Stimulated activated CD4-positive, alpha-beta T cell treated with anti-CD3 and anti-CD28 coated beads, TNF-alpha, amount 100 ng/mL, for 1 hour (primary cell): ENCODE measurements around the gene UTS2.

Experiments
- DNase-seq, 3 donors: peaks; one replicate each; pipeline ENCODE4 v3.0.0-alpha.2; 2020; ENCODE audit warnings: low read depth in 3 of 3, low spot score in 1 of 3

The UTS2 gene, protein sequence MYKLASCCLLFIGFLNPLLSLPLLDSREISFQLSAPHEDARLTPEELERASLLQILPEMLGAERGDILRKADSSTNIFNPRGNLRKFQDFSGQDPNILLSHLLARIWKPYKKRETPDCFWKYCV

DNA sequence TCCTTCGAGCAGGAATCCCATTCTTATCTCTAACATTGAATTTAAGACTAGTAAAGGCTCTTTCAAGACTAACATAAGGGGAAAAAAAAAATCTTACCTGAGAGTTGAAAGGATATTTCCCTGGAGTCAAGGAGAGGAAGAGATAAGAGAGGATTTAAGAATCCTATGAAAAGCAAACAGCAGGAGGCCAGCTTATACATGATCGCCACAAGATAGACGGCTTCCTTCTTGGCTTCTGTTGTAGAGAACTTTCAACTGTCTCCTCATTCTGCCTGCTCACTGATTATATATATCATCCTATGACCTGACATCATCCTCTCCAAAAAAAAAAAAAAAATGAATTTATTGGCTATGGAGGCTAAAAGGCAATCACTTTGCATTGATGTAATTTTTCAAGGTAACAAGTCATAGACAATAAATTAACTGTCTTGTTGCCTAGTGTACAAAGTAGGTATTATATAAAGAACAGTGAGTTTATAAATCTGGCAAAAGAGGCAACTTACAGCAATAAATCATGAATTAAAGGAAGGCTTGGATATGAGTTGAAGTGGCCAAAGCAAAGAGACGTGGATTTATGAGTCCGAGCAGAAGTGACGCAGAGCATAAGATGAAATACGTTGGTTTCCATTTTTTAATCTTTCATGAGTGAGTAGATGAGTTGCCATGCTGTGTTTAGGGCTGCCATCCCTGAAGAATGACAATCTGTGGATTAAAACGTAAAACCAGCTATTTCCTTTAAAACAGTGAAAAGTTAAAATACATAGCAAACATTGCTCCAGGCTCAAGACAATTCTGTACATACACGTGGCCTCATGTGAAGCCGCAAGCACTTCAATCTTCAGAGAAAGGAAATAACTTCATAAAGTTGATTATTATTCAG lies at the start of gene UTS2:
UTS2 (minus strand) TSS at position 262 of the 880 bp plus-strand sequence; CDS start at position 200, 62 bp downstream.
- DNase-seq = no peak

DNA sequence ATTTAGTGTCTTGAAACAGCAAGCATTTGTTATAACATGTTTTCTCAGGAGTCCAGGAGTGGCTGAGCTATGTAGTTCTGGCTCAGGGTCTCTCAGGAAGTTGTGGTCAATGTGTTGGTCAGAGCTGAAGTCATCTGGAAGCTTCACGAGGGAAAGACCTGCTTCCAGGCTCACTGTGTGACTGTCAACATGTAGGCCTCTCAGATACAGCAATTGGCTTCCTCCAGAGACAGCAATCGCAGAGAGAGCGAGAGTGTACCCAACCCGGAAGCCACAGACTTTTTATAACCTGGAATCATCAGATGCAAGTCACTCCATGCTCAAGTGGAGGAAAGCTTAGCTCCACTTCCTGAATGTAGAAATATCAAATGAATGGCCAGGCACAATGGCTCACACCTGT lies 46.9 kb upstream of the UTS2 start:
- DNase-seq = no peak

DNA sequence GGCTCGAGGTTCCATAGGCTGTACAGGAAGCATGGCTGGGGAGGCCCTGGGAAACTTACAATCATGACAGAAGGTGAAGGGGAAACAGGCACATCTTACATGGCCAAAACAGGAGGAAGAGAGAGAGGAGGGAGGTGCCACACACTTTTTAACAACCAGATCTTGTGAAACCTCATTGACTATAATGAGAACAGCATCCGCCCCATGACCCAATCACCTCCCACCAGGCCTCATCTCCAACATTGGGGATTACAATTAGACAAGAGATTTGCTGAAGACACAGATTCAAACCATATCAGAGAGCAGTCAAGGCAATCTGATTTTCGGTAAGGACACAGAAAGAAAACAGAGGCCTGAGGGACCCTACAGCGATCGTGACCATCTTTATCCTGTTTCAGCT lies 46.1 kb upstream of the UTS2 start:
- no peak for DNase-seq

DNA sequence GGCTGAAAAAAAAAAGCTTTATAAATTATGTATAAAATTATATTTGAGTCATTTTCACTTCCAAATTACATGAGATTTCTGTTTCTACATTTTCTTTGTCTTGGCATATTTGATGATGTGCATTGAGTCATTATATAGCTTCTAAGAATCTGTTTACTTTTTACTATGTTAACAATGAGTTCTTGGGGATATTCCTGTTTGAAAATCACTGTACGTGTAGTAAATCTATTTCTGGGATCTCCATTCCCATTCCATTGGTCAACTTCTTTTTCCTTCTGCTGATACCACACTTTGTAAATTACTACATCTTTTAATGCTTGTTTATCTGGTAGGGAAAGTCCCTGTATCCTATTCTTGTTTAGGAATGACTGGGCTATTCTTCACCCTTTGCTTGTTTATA lies 44.1 kb upstream of the UTS2 start:
- DNase-seq = no peak

DNA sequence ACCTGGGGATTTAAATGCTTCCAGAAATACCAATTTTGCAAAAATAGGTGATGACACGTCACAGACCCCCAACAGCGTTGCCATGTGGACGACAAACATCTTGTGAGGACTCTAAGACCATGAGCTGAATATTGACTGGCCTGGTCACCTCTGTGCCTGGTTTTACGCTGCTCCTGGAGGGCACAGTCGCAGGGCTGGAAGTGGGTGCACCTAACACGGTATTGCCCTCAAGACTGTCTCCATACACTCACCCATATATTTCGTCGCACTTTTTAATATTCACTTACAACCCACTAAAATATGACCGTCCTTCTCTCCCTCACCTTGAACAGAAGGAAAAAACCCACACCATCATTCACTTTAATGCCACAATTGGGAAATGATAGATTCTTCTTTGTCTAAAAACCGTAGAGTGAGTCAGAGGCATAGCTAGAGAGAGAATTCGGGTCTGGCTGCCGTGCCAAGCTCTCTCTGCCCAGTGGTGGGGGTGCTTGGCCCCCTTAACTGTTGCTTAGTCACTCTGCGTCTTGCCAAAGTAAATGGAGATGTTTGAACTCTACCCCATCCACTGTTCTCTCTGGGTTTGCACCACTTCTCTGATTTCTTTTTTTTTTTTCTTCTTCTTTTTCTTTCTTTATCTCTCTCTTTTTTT lies 40.8 kb upstream of the UTS2 start:
- DNase-seq = no peak

DNA sequence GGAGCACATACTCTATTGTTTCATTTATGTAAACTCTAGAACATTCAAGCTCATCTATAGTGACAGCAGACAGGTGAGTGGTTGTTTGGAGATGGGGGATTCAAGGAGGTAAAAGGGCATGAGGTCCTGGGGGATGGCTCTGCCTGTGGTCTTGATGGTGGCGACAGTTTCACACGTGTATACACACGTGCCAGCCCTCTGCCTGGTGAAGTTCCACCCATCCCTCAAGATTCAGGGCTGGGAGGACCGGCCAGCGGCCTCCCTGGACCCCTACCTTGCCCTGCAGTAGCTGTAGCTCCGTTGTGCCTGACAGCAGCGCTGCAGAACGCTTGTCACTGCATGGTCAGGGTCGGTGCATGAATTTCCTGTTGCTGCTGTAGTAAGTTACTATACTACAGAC lies 38.9 kb upstream of the UTS2 start:
- no peak for DNase-seq

DNA sequence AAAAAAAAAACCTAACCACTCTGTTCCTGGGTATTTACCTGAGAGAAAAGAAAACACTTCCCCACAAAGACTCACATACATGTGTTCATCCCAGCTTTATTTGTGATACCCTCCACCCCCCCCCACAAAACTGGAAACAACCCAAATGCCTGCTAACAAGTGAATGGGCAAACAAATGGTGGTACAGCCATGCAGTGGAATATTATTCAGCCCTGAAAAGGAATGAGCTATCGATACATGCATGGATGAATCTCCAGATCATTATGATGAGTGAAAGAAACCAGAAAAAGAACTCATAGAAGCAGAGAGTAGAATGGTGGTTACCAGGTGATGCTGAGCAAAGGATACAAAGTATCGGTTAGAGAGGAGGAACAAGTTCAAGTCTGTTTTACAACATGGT lies 38.0 kb upstream of the UTS2 start:
- no peak for DNase-seq

DNA sequence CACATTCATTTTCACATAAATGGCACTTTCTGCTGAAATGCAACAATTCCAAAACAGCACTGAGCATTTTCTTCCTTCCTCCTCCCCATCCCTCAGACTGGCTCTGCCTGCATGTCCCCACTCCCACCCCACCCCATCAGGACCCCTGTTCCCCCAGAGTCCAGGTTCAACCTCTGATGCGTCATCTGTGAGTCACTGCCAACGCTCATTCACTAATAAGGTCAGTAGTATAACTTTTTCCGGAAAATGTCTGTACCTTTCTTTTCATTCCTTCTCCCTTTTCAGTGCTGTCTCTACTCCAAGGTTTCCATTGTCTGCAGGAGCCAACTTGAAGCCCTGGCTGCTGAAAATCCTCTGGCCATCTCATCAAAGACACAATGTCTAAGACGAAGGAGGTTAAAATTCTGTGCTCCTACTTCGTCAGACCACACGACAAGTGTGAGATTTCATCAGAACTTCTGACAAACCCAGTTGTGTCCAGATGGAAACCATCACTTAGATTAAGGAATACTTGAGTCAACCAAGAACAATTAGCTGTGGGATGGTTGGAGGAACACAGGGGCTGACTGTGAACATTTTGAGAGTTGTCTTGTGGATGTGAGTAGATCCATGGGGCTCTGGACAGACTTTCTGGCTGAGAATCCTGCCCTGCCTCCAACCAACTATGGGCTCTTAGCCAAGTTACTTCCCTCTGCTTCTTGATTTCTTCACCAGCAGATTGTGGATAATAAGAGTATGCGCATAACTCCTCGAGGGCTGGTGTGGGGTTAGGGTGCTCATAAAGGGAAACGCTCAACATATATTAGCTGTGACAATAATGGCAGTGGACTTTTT lies 35.6 kb upstream of the UTS2 start:
- DNase-seq = no peak

DNA sequence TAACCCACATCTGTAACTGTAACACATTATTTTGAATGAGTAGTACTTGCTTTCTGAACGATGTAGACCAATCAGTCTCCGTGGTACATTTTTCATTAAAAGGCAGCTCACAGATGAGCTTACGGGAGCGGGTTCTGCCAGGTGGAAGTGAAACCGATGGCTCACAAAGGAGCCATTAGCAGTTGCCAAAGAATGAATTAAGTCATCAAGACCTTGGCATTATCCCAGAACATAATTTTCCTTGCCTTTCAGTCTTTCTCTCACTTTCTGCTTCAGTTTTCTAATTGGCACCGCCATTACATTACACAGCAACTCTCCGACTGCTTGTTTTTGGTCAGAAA lies 33.5 kb upstream of the UTS2 start:
- no peak for DNase-seq

DNA sequence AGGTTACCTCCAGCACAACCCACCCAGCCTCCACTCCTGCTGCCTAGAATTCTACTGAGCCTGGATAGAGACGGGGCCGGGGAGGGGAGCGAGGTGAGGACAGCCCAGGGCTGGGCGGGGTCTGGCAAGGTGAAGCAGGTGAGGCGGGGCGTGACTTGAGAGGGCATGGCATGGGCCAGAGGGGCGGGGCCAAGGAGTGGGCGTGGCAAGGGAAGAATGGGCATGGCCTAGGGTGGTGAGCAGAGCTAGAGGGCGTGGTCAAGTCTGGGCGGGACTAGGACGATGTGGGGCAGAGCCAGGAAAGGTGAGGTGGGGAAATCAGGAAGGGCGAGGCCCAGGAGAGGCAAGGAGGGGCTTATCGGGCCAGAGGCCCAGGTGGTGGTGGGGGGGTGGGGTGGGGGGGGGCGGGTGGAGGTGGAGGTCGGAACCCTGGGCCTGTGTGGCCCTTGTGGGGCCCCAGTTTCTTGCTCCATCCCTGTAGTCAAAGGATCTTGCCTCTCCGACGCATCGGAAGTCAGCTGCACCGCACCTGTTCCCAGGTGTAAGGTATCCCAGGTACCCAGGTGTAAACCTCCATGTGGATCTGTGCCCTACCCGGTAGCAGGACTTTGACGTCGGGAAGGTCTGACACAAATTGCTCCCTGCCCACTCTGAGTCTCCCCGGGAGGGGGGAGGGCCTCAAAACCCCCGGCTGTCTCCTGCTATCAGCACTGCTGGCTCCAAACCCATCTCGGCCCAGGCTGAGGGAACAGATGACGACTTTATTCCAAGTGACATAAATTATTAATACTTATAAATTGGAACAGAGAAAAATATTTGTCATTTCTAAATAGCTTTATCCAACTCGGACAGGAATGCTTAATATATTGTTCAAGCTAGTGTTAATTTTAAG lies 32.9 kb upstream of the UTS2 start:
- DNase-seq = no peak

DNA sequence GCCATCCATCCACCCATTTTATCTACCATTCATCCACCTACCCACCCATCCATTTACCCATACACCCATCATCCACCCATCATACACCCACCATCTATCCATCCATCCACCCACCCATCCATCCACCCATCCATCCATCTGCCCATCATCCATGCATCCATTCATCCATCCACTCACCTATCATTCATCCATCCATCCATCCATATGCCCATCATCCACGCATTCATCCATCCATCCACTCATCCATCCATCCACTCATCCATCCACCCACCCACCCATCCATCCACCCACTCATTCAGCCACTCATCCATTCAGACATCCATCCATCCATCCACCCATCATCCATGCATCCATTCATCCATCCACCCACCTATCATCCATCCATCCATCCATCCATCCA lies 31.9 kb upstream of the UTS2 start:
- DNase-seq = no peak

DNA sequence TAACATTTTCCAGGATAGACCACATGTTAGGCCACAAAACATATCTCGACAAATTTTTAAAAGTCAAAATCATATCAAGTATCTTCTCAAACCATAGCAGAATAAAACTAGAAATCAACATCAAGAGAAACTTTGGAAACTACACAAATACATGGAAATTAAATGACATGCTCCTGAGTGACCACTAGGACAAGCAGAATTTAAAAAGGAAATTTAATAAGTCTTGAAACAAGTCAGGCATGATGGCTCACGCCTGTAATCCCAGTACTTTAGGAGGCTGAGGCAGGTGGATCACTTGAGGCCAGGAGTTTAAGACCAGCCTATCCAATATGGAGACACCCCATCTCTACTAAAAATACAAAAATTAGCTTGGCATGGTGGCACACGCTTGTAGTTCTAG lies 26.4 kb upstream of the UTS2 start:
- no peak for DNase-seq

DNA sequence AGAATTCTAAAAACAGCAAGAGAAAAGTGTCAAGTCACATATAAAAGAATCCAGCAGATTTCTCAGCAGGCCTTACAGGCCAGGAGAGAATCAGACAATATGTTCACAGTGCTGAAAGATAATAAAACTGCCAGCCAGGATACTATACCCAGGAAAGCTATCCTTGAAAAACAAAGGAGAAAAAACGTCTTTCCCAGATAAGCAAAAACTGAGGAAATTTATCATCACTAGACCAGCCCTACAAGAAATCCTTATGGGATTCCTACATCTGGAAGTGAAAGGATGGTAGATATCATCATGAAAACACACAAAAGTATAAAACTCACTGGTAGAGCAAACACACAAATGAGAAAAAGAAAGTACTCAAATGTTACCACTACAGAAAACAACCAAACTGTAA lies 25.2 kb upstream of the UTS2 start:
- DNase-seq = no peak

DNA sequence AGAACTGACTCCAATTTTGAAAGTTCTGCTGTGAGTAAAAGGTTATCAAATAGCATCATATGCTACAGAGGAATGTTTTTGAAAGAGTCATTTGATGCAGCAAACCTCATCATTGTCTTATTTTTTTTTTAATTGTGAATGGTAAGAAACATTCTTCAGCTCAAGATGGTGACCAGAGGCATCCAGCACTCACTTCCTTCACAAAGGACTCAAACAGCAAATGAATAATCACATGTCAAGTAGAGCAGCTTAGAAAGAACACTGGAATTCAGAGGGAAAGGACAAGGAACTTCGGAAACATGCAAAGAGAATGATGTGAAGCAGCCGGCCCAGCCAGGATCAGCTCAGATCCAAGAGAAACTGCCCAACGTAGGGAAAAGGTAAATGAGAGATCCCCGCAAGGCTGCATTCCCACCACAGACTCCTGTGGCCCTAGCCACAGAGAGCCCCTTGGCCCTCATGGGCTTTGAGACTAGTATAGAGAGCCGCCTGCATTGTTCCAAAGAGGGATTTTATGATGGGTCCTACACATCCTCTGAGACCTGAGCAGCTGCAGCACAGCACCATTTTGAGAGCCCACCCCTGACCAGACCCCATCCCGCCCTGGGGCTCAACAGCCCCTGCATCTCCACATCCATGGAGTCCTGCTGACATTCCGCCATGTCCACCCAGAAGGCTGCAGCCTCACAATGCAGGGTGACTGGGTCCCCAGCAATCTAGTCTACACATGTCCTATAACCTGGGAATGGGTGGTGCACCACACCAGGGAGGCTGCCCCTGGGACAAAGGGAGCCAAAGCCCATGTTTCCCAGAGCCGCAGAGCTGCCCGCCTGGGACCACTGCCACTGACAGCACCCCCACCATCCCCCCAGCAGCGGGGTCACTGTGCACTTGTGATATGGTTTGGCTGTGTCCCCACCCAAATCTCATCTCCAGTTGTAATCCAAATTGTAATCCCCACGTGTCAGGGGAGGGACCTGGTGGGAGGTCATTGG lies 21.2 kb upstream of the UTS2 start:
- no peak for DNase-seq

DNA sequence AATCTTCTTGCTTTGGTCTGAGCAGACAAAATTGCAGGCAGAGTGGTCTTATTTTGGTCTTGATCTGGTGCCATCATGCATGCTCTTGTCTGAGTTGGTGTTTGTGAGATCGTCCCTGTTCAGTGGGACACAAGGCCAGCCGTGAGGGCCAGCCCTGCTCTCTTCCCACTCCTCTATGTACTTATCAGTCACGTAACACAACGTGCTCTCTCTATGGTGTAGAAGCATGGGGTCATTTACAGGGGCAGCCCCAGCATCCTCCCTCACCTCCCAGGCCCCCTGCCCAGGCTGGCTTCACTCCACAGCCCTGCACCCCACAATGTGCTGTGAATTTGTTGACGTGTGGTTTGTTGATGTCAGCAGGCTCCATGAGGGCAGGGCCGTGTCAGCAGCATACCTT lies 18.3 kb upstream of the UTS2 start:
- no peak for DNase-seq

DNA sequence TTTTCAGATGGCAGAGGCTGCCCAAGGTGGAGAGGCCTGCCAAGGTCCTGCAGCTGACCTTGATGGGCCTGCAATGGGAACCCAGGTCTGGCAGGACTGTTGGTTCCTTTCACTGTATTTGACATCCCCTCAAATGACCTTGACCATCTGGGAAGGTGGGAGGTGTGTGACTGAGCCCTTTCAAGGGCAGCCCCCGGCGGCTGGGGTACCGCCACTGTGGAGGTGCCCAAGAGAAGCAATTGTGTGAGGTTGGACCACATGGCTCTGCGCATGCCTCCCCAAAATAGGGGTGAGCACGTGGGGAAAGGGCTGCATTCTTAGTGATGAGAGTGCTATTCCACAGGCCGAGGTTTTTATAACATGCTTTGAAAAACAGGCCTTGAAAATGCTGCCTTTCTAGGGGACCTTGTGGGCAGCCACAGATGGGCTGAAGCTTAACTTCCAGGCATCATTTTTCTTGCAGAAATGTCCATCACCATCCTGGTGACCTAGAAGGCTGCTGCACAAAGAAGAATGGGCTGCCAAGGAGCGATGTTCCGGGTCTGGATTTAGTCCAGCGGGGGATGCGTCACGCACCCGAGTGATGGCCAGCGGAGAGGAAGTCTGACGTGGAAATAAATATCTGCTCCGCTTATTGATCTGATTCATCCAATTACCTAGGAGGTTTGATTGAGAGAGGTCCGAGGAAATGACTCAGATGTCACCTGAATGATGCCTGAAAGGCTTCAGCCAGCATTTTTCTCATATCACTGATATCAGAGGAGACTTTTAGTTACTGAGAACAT lies 16.5 kb upstream of the UTS2 start:
- no peak for DNase-seq

DNA sequence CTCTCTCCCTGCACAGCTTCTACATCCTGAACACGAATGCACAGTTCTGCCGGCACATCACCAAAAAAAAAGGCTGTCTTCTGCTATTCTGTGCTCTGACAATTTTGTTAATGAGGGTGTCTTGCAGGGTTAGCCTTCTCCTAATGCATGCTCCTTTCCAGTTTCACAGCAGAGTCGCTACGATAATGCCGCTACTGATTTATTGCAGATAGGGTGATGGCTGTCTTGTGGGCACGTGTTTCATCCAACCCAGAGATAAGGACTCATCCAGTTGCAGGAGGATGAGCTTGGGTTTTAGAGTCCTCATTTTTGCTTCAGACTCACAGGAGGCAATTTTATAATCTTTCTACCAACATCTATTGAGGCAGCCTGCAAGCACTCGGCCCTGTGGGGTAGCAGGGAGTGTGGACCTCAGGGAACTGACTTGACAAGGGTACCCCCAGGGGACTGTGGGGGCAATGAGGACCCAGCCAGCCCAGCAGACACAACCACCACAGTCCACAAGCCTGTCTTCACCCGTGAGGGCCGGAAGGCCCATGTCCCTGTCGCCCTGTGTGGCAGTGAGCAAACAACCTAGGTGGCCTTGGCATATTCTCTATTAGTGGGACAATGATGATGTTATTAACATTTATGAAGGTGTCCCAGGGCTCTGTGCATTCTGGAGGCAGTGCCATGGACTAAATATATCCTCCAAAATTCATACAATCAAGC lies 15.4 kb upstream of the UTS2 start:
- DNase-seq = no peak

DNA sequence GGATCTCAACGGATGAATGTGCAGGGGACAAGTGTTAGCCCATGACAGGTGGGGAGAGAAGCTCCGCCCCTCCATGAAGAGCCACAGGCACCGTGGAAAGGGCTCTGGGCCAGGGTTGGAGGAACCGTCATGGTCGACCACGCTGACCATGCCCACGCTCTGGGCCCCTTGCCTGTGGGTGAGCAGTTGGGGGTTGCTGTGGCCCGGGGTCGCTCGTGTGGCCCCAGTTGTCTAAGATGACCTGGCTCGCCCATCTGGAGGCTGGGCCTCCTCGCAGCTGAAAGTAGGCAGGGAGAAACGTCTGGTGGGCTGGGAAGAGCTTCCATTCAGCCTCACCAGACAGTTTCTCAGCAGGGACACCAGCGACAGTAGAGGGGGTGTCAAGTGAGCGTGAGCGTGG lies 13.1 kb upstream of the UTS2 start:
- no peak for DNase-seq
